IPS-18a (cell line): Measurements from ENCODE around the gene ESRRA.
A peak's percentile ranks its signal among the peaks of the same experiment; 100 is the strongest.

ENCODE experiments used
- H3K27ac ChIP-seq: one replicate; pipeline ENCODE4 v1.5.1; 2013; ENCODE audit warnings: low read length
- H3K27me3 ChIP-seq: one replicate; pipeline ENCODE4 v1.6.1; 2013; ENCODE audit warnings: mild to moderate bottlenecking, low read length; ENCODE audit not compliant: control insufficient read depth, insufficient read depth
- H3K36me3 ChIP-seq: one replicate; pipeline ENCODE4 v1.6.1; 2013; ENCODE audit warnings: low read depth, low read length; ENCODE audit not compliant: control insufficient read depth
- H3K4me1 ChIP-seq: one replicate; pipeline ENCODE4 v1.6.1; 2013; ENCODE audit warnings: low read depth, low read length; ENCODE audit not compliant: control insufficient read depth
- H3K4me3 ChIP-seq: one replicate; pipeline ENCODE4 v1.5.1; 2013; ENCODE audit warnings: low read length
- H3K9ac ChIP-seq: one replicate; pipeline ENCODE4 v1.6.1; 2013; ENCODE audit warnings: mild to moderate bottlenecking, low read length, moderate library complexity
- H3K9me3 ChIP-seq: one replicate; pipeline ENCODE4 v1.6.1; 2013; ENCODE audit warnings: low read depth, low read length; ENCODE audit not compliant: control insufficient read depth

Gene ESRRA

DNA sequence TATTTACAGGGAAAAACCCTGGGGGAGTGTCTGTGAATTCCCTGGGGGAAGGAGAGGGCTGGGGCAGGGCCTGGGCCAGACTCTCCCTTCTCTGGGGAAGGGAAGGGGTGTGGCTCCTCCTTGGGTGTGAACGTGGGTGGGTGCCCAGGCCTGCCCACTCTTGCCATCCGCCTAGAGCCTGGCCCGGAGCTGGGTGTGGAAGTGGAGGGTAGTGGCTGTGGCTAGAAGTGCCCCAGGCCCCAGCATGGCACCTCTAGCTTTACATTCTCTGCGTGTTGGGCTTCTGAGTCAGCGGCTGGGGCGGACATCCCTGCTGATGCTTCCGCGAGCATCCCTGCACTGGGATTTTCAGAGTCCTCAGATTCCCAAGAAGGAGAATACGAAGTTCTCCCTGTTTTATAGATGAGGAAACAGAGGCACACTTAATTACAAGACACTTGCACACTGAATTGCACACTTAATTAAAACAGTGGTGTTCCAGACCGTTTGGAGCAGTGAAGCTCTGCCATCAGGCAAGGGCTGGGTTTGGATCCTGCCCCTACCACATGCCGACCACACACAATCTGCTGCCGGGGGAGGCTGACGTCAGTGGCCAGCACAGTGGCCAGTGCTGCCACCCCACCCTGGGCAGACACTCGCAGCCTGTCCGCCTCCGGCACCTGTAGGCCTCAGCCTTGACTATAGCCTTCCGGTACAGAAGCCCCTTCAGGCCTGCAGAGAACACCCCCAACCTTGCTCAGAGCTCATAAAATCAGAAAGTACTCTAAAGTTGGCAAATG is 28.5 kb upstream of the ESRRA start:
- Histone ChIP-seq H3K36me3 (peaks cover 3% of the 10 kb centered on the region), H3K4me1 (no peaks in the 10 kb centered on the region), H3K4me3 (no peak overlapping the region), H3K9ac (no peak overlapping the region), H3K27ac (no peak overlapping the region), H3K27me3 (no peaks in the 10 kb centered on the region), H3K9me3 (no peaks in the 10 kb centered on the region)

DNA sequence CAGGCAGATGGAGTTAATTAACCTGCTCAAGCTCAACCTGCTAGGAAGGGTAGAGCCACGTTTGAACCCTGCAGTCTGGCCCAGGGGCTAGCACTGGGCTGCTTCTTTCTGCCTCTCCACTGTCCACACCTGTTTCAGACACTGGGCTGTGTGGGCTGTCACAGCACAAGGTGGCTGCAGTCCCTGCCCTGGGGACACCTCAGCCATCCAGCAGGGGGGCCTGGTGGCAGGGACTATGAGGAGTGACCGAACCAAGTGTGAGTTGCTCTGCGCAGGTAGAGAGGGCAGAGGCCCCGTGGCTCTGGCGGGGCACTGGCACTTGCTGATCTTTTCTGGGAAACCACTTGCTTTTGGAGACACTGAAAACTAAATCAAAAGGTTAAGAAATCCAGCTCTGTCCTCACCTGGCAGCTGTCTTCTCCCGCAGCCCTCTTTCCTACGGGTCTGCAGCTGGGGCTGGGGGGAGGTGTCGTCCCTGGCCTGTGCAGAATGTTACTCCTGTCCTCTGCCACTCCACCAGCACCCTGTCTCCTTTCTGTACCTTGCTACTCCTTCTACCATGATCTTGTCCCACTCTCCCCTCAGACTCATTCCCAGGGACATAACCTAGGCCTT is 26.6 kb upstream of the ESRRA start:
- Histone ChIP-seq H3K36me3 (peaks cover 3% of the 10 kb centered on the region), H3K4me3 (no peak overlapping the region), H3K4me1 (no peaks in the 10 kb centered on the region), H3K27me3 (no peaks in the 10 kb centered on the region), H3K9me3 (no peaks in the 10 kb centered on the region), H3K27ac (no peak overlapping the region), H3K9ac (no peak overlapping the region)

DNA sequence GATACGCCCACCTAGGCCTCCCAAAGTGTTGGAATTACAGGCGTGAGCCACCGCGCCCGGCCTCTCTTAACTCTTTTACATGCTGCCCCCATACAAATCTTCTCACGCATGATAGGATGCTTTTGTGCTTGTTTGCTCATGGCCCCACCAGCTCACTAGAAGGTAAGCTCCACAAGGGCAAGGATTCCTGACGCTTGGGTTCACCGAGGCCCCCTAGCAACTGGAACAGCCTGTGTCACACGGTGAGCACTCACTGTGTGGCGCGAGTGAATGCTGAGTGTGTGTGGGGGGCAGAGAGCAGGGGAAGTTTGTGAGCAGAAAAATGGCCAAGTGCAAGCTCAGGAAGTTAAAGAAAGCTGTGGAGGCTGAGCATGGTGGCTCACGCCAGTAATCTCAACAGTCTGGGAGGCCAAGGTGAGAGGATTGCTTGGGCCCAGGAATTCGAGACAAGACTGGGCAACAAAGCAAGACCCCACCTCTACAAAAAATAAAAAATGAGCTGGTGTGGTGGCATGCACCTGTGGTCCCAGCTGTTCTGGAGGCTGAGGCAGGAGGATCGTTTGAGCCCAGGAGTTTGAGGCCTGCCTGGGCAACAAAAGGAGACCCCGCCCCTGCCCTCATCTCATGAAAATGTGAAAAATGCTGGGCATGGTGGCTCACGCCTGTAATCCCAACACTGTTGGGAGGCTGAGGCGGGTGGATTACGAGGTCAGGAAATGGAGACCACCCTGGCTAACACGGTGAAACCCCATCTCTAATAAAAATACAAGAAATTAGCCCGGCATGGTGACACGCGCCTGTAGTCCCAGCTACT is 23.2 kb upstream of the ESRRA start:
- Histone ChIP-seq H3K27ac (no peak overlapping the region), H3K4me1 (peaks cover 3% of the 10 kb centered on the region), H3K9me3 (no peaks in the 10 kb centered on the region), H3K36me3 (no peaks in the 10 kb centered on the region), H3K27me3 (no peaks in the 10 kb centered on the region), H3K9ac (no peak overlapping the region), H3K4me3 (no peak overlapping the region)

DNA sequence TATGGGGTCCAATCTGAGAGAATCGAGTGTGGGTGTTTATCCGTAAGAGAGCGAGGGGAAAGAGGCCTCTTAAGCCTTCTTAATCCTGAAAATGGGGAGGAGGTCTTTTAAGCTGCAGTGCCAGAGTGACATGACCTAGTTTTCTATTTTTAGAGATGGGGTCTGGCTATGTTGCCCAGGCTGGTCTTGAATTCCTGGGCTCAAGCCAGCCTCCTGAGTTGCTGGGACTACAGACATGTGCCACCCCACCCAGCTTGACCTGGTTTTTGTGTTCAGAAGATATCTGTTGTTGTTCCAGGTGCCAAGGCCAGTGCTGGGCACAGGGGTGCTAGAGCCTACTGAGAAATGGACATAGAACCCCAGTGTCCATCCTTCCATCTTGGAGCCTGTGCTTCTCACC is 22.2 kb upstream of the ESRRA start:
- no peaks in the 10 kb centered on the region for H3K9me3 ChIP-seq
- H3K4me3 ChIP-seq: no peak overlapping the region
- H3K36me3 ChIP-seq: no peaks in the 10 kb centered on the region
- H3K9ac ChIP-seq: no peak overlapping the region
- H3K4me1 ChIP-seq: peaks cover 3% of the 10 kb centered on the region
- no peak overlapping the region for H3K27ac ChIP-seq
- H3K27me3 ChIP-seq: no peaks in the 10 kb centered on the region

DNA sequence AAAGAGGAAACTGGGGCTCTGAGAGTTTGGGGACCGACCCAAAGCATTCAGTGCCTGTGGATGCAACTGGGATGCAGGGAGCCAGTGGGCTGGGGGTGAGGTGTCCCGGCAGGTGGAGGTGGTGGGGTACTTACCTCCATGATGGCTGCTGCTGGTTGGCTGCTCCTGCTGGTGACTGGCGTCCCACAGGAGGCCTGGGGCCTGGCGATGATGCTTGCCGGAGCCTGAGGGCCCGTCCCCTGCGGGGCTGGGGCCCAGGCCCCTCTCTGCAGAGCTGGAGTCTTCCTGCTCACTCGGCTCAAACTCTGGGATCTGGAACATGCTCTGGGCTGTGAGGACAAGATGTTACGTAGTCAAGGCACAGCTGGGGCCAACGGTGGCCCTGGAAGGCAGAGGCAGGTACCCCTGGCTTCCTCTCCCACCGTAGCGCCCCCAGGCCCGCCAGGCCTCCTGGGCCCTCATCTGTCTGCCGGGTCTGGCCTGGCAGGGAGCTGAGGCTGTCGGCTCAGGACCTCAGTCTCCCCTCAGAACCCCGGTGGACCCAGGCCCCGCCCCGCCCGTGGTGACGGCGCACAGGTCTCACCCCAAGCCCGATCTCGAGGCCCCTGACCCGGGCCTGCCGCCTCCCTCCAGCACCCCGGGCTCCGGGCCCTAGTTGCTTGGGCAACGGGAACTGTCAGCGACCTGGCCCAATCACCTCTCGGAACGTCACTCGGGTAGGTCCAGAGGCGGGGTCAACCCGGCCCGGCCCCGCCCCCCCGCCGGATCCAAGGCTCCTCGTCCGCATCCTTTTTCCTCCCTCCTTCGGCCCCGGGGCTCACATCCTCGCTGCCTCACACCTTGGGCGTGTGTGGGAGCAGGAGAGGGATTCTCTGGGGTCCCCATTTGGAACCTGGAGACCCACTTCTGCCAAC is 21.0 kb upstream of the ESRRA start, which contains the start of gene BAD:
Gene BAD (minus strand): TSS at position 618 of the 914 bp plus-strand sequence. CDS start 297 bp downstream, at position 321.
- H3K4me1 ChIP-seq: peaks cover 3% of the 10 kb centered on the region
- peaks cover 4% of the 10 kb centered on the region for H3K27me3 ChIP-seq
- peak within 1 kb of the TSS; percentile 67 for H3K9ac ChIP-seq
- H3K4me3 ChIP-seq: peak within 1 kb of the TSS; percentile 85
- no peaks in the 10 kb centered on the region for H3K36me3 ChIP-seq
- no peaks in the 10 kb centered on the region for H3K9me3 ChIP-seq
- H3K27ac ChIP-seq: no peak within 1 kb of the TSS

DNA sequence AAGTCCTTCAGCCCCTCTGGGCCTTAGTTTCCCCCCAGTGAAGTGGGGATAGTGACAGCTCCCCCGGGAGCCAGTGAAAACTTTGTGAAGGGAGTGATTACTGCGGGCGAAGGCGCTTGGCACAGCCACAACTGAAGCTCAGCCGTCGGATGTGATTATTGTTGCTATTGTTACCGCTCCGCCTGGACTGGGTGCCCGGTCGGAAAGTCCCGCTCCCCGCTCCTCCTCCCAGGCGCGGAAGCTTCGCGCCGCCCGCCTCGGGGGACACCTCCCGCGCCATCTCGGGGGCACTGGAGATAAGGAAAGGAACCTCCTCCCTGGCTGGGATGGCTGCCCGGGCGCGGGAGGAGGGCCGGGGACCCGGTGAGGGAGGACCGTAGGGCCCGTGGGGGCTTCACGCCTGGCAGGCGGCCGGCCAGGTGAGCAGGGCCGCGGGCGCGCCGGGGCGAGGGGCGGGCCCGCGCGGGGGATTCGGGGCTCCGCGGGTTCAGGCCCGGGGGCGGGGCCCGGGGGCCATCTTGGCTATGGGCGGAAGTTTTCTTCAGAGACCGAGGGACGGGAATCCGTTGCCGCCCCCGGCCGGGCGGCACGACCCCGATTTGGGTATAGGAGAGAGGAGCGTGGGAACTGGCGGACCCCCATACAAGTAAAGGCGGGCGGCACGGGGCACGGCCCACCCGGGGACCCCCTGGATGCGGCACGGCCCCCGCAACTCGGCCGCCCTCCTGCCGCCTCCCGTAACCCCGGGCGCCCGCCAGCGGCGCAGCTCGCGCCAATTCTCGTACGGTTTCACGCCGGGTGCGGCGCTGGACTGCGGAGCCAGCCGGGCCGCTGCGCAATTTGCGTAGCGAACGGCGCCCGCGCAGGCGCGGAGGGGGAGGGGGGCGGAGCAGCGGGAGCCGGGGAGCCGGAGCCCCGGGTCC is 20.1 kb upstream of the ESRRA start, which contains the start of gene GPR137:
Gene GPR137 (plus strand): TSS at position 887 of the 923 bp plus-strand sequence. CDS start 677 bp downstream, outside the sequence.
- H3K27ac ChIP-seq: no peak within 1 kb of the TSS
- peak within 1 kb of the TSS; percentile 67 for H3K9ac ChIP-seq
- H3K9me3 ChIP-seq: no peaks in the 10 kb centered on the region

DNA sequence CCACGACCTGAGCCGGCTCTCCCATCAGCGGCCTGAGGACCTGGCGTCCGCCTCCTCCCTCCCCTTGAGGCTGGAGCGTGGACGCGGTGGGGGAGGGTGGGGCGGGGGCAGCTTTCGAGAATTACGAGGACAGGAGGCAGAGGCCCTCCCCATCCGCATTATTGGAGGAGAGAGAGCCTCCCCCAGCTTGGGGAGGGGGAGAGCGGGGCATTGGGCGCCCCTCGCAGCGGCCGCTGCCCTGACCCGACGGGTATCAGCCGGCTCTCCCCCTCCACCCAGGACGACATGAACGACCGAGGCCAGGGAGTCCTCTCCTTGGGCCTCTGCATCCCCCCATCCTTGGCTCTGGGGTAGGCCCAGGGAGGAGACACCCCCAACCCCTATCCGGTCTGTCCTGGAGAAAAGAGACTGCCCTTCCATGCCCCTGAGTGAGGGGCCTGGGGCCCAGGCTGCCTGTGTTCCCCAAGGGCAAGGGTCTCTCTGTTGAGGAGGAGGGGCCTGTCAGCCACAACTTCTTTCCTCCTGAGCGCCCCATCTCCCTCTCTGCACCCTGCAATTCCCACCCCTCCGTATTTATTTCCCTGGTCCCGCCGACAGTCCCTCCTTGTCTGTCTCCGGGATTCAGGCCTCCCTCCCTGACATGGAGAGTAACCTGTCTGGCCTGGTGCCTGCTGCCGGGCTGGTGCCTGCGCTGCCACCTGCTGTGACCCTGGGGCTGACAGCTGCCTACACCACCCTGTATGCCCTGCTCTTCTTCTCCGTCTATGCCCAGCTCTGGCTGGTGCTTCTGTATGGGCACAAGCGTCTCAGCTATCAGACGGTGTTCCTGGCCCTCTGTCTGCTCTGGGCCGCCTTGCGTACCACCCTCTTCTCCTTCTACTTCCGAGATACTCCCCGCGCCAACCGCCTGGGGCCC is 19.2 kb upstream of the ESRRA start:
- Histone ChIP-seq H3K4me1 (peaks cover 3% of the 10 kb centered on the region), H3K9me3 (no peaks in the 10 kb centered on the region), H3K9ac (no peak overlapping the region), H3K4me3 (peak overlapping the region; percentile 85), H3K27ac (no peak overlapping the region), H3K27me3 (peaks cover 22% of the 10 kb centered on the region), H3K36me3 (no peaks in the 10 kb centered on the region)

More for the DNA sequence above, 20.1 kb upstream of the ESRRA start, which contains the start of gene GPR137:
- H3K27me3 ChIP-seq: peaks cover 13% of the 10 kb centered on the region
- peaks cover 3% of the 10 kb centered on the region for H3K4me1 ChIP-seq
- peak within 1 kb of the TSS; percentile 85 for H3K4me3 ChIP-seq
- H3K36me3 ChIP-seq: no peaks in the 10 kb centered on the region

DNA sequence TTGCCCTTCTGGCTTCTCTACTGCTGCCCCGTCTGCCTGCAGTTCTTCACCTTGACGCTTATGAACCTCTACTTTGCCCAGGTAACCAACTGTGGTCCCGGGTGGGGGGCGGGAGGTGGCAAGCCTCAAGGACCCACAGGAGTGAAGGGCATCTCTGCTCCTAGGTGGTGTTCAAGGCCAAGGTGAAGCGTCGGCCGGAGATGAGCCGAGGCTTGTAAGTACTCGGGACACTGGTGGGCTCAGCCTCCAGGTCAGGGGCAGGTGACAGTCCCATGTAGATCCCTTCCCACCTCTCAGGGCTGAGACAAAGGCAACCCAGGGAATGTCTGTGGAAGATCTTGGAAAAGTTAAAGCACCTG is 18.5 kb upstream of the ESRRA start:
- Histone ChIP-seq H3K4me1 (peaks cover 3% of the 10 kb centered on the region), H3K27me3 (peaks cover 29% of the 10 kb centered on the region), H3K9me3 (no peaks in the 10 kb centered on the region), H3K27ac (no peak overlapping the region), H3K4me3 (no peak overlapping the region), H3K36me3 (no peaks in the 10 kb centered on the region), H3K9ac (no peak overlapping the region)

DNA sequence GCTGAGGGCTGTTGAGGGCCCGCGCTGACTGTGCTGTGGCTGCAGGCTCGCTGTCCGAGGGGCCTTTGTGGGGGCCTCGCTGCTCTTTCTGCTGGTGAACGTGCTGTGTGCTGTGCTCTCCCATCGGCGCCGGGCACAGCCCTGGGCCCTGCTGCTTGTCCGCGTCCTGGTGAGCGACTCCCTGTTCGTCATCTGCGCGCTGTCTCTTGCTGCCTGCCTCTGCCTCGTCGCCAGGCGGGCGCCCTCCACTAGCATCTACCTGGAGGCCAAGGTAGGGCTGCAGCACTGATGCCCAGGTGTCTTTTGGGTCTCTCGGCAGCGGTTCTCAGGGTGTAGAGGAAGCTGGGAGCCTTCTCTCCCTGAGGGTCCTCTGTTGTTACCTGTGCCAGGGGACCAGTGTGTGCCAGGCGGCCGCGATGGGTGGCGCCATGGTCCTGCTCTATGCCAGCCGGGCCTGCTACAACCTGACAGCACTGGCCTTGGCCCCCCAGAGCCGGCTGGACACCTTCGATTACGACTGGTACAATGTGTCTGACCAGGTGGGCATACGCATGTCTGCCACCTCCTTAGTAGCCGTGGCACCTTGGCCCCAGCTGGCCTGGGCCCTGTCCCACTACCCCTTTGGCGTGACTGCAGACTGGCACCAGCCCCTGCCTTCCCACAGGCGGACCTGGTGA is 17.5 kb upstream of the ESRRA start:
- H3K27ac ChIP-seq: no peak overlapping the region

More for the DNA sequence above, 17.5 kb upstream of the ESRRA start:
- Histone ChIP-seq H3K27me3 (peaks cover 39% of the 10 kb centered on the region), H3K4me1 (peaks cover 3% of the 10 kb centered on the region), H3K9me3 (no peaks in the 10 kb centered on the region), H3K9ac (no peak overlapping the region), H3K4me3 (no peak overlapping the region), H3K36me3 (no peaks in the 10 kb centered on the region)
